Neuron (in vitro differentiated cells): ENCODE measurements around the gene PHTF2.

Experiments
- H2AFZ ChIP-seq: one replicate; pipeline ENCODE4 v1.6.1; 2013; ENCODE audit warnings: low read depth, mild to moderate bottlenecking, inconsistent platforms, low read length, moderate library complexity
- H3K27me3 ChIP-seq: one replicate; pipeline ENCODE4 v1.6.1; 2013; ENCODE audit warnings: low read length; ENCODE audit not compliant: insufficient read depth
- H3K36me3 ChIP-seq: one replicate; pipeline ENCODE4 v1.6.1; 2013; ENCODE audit warnings: low read length; ENCODE audit not compliant: insufficient read depth
- H3K4me1 ChIP-seq: one replicate; pipeline ENCODE4 v1.6.1; 2013; ENCODE audit warnings: low read length; ENCODE audit not compliant: insufficient read depth
- H3K4me3 ChIP-seq: 2 replicates; pipeline ENCODE4 v1.5.1; 2013; ENCODE audit warnings: mild to moderate bottlenecking, low read length, moderate library complexity
- H3K9me3 ChIP-seq: one replicate; pipeline ENCODE4 v1.6.1; 2013; ENCODE audit warnings: low read length

The PHTF2 gene

GRCh38 chr7:77878500-77878899 lies 79.9 kb downstream of the PHTF2 start:
- no peak overlapping the region for H2AFZ ChIP-seq
- no peak overlapping the region for H3K4me3 ChIP-seq
- H3K4me1 ChIP-seq: no peaks in the 10 kb centered on the region
- H3K9me3 ChIP-seq: peaks cover under 1% of the 10 kb centered on the region
- H3K36me3 ChIP-seq: no peaks in the 10 kb centered on the region
- H3K27me3 ChIP-seq: no peaks in the 10 kb centered on the region

GRCh38 chr7:77879272-77879671 lies 80.7 kb downstream of the PHTF2 start:
- Histone ChIP-seq H3K4me1 (no peaks in the 10 kb centered on the region), H3K9me3 (no peaks in the 10 kb centered on the region), H3K4me3 (no peak overlapping the region), H3K36me3 (no peaks in the 10 kb centered on the region), H2AFZ (no peak overlapping the region), H3K27me3 (no peaks in the 10 kb centered on the region)

- Histone ChIP-seq H3K9me3 (peaks cover 2% of the 10 kb centered on the region), H3K4me3 (no peak overlapping the region), H3K4me1 (no peaks in the 10 kb centered on the region), H2AFZ (no peak overlapping the region), H3K27me3 (no peaks in the 10 kb centered on the region), H3K36me3 (no peaks in the 10 kb centered on the region)
Measured at GRCh38 chr7:77881871-77882270, 83.3 kb downstream of the PHTF2 start.

GRCh38 chr7:77885155-77885554 lies 86.6 kb downstream of the PHTF2 start:
- no peak overlapping the region for H3K4me3 ChIP-seq
- no peak overlapping the region for H2AFZ ChIP-seq
- no peaks in the 10 kb centered on the region for H3K27me3 ChIP-seq
- no peaks in the 10 kb centered on the region for H3K36me3 ChIP-seq
- peaks cover 2% of the 10 kb centered on the region for H3K9me3 ChIP-seq
- H3K4me1 ChIP-seq: peaks cover 10% of the 10 kb centered on the region

- Histone ChIP-seq H3K27me3 (no peaks in the 10 kb centered on the region), H3K4me1 (peaks cover 10% of the 10 kb centered on the region), H2AFZ (no peak overlapping the region), H3K4me3 (no peak overlapping the region), H3K36me3 (no peaks in the 10 kb centered on the region), H3K9me3 (peaks cover 2% of the 10 kb centered on the region)
Measured at GRCh38 chr7:77887567-77887966, 89.0 kb downstream of the PHTF2 start.

- no peak overlapping the region for H3K4me3 ChIP-seq
- H2AFZ ChIP-seq: no peak overlapping the region
- no peaks in the 10 kb centered on the region for H3K36me3 ChIP-seq
- H3K4me1 ChIP-seq: peaks cover 10% of the 10 kb centered on the region
- H3K9me3 ChIP-seq: peaks cover 2% of the 10 kb centered on the region
- no peaks in the 10 kb centered on the region for H3K27me3 ChIP-seq
Measured at GRCh38 chr7:77888998-77889397, 90.4 kb downstream of the PHTF2 start.

- Histone ChIP-seq H2AFZ (no peak overlapping the region), H3K9me3 (no peaks in the 10 kb centered on the region), H3K4me3 (no peak overlapping the region), H3K4me1 (peaks cover 10% of the 10 kb centered on the region), H3K36me3 (no peaks in the 10 kb centered on the region), H3K27me3 (no peaks in the 10 kb centered on the region)
Measured at GRCh38 chr7:77893813-77894212, 95.2 kb downstream of the PHTF2 start.

GRCh38 chr7:77894574-77895091 lies 96.1 kb downstream of the PHTF2 start:
- Histone ChIP-seq H3K4me3 (no peak overlapping the region), H3K36me3 (no peaks in the 10 kb centered on the region), H3K4me1 (peaks cover 4% of the 10 kb centered on the region), H3K27me3 (no peaks in the 10 kb centered on the region), H2AFZ (no peak overlapping the region), H3K9me3 (no peaks in the 10 kb centered on the region)

- no peak overlapping the region for H3K4me3 ChIP-seq
- H3K4me1 ChIP-seq: peaks cover 4% of the 10 kb centered on the region
- no peaks in the 10 kb centered on the region for H3K9me3 ChIP-seq
- no peaks in the 10 kb centered on the region for H3K36me3 ChIP-seq
- no peak overlapping the region for H2AFZ ChIP-seq
- H3K27me3 ChIP-seq: no peaks in the 10 kb centered on the region
Measured at GRCh38 chr7:77895905-77896304, 97.3 kb downstream of the PHTF2 start.

GRCh38 chr7:77897004-77897547 lies 98.5 kb downstream of the PHTF2 start:
- Histone ChIP-seq H3K4me3 (no peak overlapping the region), H3K27me3 (no peaks in the 10 kb centered on the region), H3K4me1 (peaks cover 4% of the 10 kb centered on the region), H3K36me3 (no peaks in the 10 kb centered on the region), H3K9me3 (no peaks in the 10 kb centered on the region), H2AFZ (no peak overlapping the region)

- no peaks in the 10 kb centered on the region for H3K9me3 ChIP-seq
- no peak overlapping the region for H2AFZ ChIP-seq
- no peaks in the 10 kb centered on the region for H3K27me3 ChIP-seq
- H3K36me3 ChIP-seq: peaks cover 2% of the 10 kb centered on the region
- H3K4me3 ChIP-seq: no peak overlapping the region
- H3K4me1 ChIP-seq: peaks cover 4% of the 10 kb centered on the region
Measured at GRCh38 chr7:77899516-77899915, 100.9 kb downstream of the PHTF2 start.

- H2AFZ ChIP-seq: no peak overlapping the region
- peaks cover 2% of the 10 kb centered on the region for H3K36me3 ChIP-seq
- H3K4me3 ChIP-seq: no peak overlapping the region
- no peaks in the 10 kb centered on the region for H3K9me3 ChIP-seq
- no peaks in the 10 kb centered on the region for H3K4me1 ChIP-seq
- no peaks in the 10 kb centered on the region for H3K27me3 ChIP-seq
Measured at GRCh38 chr7:77903597-77903996, 105.0 kb downstream of the PHTF2 start.

- peaks cover 2% of the 10 kb centered on the region for H3K36me3 ChIP-seq
- H3K4me1 ChIP-seq: no peaks in the 10 kb centered on the region
Measured at GRCh38 chr7:77904252-77904651, 105.7 kb downstream of the PHTF2 start.

GRCh38 chr7:77907281-77907680 lies 108.7 kb downstream of the PHTF2 start:
- H3K4me1 ChIP-seq: no peaks in the 10 kb centered on the region
- H3K27me3 ChIP-seq: no peaks in the 10 kb centered on the region
- H2AFZ ChIP-seq: no peak overlapping the region
- H3K4me3 ChIP-seq: no peak overlapping the region
- H3K9me3 ChIP-seq: no peaks in the 10 kb centered on the region
- H3K36me3 ChIP-seq: peaks cover 7% of the 10 kb centered on the region

More at GRCh38 chr7:77904252-77904651, 105.7 kb downstream of the PHTF2 start:
- Histone ChIP-seq H3K4me3 (no peak overlapping the region), H3K27me3 (no peaks in the 10 kb centered on the region), H3K9me3 (no peaks in the 10 kb centered on the region), H2AFZ (no peak overlapping the region)
